Hematopoietic multipotent progenitor cell (in vitro differentiated cells): ENCODE measurements around the gene CD55. TPM values are rescaled to one million over a fixed set of nuclear protein-coding genes. Genes with fewer than 3 reads are reported as not detected.

Experiments used
- DNase-seq, 3 donors: peaks; one replicate each; pipeline ENCODE4 v3.0.0-alpha.2; 2011 to 2015; ENCODE audit warnings: low read depth in 2 of 3, low spot score in 2 of 3
- total RNA-seq: library from RNA; depleted of rRNA; stranded (reverse); fragments of >200 nt; gene quantifications from one replicate; pipeline ENCODE4 v1.2.3, GENCODE V29; 2012

Gene CD55, protein sequence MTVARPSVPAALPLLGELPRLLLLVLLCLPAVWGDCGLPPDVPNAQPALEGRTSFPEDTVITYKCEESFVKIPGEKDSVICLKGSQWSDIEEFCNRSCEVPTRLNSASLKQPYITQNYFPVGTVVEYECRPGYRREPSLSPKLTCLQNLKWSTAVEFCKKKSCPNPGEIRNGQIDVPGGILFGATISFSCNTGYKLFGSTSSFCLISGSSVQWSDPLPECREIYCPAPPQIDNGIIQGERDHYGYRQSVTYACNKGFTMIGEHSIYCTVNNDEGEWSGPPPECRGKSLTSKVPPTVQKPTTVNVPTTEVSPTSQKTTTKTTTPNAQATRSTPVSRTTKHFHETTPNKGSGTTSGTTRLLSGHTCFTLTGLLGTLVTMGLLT
- total RNA-seq, result 40.7 TPM

DNA sequence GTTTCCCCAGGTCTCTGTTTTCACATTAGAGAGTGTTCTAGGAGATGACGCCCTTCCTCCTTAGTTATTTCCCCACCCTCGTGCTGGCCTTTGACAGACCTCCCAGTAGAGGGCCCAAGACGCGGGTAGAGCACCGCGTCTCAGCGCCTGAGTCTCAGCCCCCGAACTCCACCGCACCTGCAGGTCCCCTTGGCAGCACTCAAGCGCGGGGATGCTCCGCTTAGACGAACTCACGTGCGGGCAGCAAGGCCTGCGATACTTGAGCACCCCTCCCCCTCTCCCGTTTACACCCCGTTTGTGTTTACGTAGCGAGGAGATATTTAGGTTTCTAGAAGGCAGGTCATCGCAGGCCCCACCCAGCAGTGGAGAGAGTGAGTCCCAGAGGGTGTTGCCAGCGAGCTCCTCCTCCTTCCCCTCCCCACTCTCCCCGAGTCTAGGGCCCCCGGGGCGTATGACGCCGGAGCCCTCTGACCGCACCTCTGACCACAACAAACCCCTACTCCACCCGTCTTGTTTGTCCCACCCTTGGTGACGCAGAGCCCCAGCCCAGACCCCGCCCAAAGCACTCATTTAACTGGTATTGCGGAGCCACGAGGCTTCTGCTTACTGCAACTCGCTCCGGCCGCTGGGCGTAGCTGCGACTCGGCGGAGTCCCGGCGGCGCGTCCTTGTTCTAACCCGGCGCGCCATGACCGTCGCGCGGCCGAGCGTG is at the start of gene CD55:
TSS of gene CD55 (plus strand) at position 600 of the 711 bp plus-strand sequence. CDS start at position 688, 88 bp downstream.
- DNase-seq, result peak; percentile 95 to 100 (median 100)

DNA sequence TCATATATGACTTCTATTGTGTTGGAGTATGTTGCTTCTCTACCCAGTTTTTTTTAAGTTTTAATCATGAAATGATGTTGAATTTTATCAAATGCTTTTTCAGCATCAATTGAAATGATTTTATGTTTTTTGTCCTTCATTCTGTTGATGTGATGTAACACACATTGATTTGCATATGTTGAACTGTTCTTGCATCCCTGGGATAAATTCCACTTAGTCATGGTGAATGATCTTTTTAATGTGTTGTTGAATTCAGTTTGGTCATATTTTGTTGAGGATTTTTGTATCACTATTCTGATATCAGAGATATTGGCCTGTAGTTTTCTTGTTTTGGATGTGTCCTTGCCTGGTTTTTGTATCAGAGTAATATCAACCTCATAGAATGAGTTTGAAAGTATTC is 46.6 kb upstream of the CD55 start:
- DNase-seq, result no peak

DNA sequence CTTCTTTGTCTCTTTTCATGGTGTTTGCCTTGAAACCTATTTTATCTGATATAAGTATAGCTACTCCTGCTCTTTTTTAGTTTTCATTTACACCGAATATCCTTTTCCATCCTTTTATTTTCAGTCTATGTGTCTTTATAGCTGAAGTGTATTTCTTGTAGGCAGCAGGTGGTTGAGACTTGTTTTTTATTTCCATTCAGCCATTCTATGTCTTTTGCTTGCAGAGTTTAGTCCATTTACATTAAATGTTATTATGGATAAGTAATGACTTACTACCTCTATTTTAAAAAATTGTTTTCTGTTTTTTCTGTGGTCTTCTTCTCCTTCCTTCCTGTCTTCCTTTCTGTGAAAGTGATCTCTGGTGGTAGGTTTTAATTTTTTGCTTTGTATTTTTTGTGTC is 45.0 kb upstream of the CD55 start:
- no peak for DNase-seq

DNA sequence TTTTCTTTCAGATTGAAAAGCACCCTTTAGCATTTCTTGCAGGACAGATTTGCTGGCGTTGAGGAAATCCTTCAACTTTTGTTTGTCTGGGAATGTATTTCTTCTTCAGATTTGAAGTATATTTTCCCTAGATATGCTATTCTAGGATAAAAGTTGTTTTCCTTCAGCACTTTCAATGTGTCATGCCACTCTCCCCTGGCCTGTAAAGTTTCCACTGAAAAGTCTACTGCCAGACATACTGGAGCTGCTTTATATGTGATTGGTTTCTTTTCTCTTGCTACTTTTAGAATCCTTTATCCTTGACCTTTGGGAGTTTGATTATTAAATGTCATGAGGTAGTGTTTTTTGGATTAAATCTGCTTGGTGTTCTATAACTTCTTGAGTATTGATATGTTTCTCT is 44.2 kb upstream of the CD55 start:
- no peak for DNase-seq

DNA sequence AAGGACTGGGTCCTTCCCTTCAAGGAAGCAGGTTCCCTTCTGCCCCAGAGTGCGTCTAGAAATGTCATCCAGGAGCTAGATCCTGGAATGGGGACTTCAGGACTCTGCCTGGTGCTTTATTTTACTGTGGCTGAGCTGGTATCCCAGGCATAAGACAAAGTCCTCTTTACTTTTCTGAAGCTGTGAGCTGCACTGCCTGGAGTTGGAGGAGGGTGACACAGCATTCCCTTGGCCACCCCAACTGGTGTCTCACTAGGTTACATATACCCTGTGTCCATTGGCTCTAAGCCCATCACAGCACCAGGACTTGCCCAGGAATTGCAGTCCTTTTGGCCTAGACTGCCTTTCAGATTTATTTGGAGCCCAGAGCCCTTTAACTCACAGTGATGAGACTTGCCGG is 41.8 kb upstream of the CD55 start:
- no peak for DNase-seq

DNA sequence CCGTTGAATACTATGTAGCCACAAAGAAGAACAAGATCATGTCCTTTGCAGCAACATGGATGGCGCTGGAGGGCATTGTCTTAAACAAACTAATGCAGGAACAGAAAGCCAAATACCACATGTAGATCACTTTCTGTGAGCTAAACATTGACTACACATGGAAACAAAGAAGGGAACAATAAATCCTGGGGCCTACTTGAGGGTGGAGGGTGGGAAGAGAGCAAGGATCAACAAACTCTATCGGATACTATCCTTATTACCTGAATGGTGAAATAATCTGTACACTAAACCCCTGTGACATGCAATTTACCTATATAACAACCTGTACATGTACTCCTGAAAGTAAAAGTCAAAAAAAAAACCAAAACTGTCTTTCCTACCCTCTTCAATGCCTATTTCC is 40.8 kb upstream of the CD55 start:
- no peak for DNase-seq

DNA sequence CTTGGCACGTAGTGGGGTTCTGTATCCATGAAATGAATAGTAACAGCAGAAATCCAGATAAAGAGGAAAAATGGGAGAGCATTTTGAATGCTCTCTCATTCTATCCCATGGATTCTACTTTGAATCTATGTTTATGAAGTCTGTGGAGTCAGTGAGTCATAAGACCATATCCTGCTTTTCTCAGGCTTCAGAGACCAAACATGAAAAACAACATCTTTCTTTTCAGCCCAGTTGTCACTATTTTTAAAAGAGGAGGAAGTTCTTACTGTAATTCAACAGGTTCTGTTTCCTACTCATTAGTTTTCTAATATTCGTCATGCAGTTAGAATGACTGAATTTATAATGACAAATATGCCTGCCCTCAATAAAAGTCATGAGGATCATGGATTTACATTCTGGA is 39.4 kb upstream of the CD55 start:
- DNase-seq, result peak in 2 of 3 donors; percentile 35 to 52

DNA sequence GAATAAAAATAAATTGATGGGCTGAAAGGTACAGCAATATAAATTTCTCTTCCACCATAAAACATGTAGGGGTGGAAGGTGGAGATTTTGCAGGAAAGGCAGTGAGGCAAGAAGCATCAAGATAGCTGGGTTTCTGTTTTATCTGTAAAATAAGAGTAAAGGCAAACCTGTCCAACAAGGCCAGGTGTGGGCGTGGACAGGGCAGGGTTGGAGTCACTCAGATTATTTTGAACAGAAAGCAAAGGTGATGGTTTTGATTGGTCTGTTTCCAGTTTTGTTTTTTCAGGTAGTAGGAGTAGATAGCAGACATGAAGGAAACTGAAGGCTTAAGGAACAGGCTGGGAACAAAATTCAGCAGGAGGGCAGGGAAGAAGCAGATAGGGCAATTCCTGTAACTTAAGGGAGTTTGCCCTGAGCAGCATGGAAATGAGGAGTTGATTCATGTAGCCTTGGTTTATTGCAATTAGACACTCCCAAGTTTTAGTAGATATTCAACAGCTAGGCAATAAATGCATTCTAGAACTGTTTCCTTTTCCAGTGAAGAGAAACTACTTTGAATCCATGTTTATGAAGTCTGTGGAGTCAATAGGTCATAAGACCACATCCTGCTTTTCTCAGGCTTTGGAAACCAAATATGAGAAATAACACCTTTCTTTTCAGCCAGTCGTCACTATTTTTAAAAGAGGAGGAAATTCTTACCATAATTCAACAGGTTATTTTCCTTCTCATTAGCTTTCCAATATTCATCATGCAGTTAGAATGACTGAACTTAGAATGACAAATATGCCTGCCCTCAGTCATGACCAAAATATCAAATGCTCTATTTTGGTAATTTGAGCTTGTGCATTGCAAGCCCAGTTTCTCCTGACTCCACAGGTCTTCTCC is 38.7 kb upstream of the CD55 start:
- DNase-seq, result no peak

DNA sequence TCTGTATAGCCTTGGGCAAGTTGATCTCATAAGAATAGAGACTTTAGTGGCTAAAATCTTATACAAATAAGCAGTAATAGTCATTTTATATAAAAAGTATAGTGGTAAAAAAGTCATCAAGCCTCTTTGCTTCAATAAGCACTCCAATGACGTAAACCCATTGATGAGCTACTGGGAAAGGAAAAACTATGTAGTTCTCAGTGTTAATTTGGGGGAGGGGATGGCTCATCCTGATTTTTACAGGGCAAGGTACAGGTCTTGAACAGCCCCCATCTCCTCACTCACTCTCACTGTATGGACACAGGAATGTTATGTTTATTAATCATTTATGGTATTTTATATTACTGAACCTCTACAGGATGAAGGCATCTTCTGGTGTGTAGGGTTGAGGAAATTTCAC is 38.1 kb upstream of the CD55 start:
- no peak for DNase-seq

DNA sequence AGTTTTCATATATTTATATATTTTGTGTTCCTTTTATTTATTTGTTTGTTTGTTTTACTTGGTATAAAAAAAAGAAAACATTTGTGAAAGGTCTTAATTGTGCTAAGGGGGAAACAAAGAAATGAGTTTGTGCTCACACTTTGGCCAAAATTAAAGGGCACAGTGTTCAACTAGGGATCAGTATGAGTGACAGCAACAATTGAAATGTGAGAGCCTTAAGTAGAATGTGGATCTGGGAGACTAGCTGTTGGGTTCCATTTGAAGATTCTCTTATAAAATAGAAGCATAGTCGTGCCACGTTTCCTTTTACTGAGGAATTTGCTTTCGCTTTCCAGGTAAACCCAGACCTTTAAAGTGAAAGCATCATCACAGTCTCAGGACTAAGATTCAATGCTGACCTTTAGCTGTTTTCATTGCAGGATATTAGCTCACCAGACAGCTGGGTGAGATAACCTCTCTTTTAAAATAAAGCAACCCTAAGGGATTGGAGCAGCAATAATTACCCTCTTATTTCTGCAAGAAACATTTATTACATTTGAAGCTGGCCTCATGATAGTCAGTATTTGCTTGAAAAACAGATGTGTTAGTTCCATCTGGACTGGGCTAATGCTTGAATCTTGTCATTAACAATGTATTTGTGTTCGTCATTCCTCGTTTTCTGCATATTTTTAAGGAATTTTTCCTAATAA is 37.1 kb upstream of the CD55 start:
- no peak for DNase-seq

DNA sequence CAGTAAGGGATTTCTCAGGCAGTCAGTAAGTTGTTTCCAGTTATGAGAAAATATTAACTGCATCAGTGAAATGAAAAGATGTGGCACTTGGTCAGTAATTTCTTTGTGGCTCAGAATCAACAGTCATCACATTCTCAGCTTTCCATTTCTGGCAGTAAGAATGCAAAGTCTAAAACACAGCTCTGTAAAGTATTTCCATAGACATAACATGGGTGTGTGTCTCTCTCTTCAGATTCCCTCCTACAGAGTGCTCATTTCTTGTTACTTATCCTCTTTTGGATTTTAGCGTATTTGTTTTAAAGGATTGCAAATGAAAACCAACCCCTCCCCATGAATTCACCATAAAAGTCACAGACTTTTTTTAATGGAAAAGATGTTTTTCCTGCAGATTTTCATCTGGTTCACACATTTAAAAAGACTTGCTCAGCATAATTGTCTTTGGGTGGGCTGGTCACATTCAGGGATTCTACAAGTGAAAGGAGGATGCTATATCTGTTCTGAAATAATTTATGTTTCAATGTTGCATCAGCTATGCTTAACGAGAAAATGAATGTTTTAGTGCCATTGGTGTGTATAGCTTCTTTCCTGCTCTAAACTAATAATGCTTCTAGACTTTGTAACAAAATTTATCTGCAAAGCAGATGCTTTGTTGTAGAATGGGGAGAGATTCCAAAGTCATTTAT is 34.6 kb upstream of the CD55 start:
- no peak for DNase-seq

DNA sequence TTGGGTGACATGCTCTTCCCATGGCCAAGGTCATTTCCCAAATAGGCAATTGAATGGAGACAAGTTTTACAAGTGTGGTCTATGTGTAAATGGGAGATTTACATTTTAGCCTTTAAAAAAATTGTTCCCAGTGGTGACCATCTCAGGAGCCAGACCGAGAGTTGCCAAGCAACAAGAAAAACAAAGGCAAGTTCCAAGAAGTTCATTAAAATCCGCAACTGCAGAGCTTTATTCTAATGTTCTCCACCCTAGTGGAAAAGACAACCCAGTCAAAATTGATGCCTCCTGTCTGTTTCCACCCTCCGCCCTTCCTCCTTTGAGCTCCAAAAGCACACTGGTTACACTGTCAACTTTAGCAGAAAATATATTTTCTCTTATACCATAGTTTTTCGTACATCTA is 33.2 kb upstream of the CD55 start:
- no peak for DNase-seq

DNA sequence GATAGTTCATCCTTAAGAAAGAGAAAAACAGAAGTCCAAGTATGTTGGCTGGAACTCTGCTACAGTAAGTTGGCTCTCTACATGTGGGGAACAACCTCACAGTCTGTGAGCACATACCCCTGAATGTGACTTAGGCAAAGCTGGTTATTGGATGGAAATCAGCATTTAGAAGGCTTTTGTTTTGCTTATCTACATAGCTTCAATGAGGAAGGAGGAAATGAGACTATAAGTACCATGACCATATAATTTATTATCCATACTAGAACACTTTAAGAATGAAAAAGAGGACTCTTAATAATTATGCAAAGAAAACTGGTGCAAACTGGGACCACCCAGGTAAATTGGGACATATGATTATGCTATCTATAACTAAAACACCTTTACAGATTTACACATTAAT is 31.7 kb upstream of the CD55 start:
- no peak for DNase-seq

DNA sequence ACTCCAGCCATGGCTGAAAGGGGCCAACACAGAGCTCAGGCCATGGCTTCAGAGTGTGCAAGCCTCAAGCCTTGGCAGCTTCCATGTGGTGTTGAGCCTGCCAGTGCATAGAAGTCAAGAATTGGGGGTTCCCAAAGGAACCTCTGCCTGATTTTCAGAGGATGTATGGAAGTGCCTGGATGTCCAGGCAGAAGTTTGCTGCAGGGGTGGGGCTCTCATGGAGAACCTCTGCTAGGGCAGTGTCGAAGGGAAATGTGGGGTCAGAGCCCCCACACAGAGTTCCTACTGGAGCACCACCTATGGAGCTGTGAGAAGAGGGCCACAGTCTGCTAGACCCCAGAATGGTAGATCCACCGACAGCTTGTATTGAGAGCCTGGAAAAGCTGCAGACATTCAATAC is 29.8 kb upstream of the CD55 start:
- no peak for DNase-seq

DNA sequence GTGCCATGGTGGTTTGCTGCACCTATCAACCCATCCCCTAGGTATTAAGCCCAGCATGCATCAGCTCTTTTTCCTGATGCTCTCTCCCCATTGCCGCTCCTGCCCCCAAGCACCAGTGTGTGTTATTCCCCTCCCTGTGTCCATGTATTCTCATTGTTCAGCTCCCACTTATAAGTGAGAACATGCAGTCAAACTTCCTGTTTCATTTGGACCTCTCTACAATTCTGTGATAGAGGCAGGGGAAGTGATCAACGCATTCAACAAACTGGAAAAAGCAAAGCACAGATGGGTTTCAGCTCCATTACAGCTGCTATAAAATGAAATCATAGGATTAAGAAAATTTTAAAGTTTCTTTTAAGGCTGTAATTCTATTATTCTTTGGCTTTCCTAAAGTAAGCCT is 23.3 kb upstream of the CD55 start:
- no peak for DNase-seq

DNA sequence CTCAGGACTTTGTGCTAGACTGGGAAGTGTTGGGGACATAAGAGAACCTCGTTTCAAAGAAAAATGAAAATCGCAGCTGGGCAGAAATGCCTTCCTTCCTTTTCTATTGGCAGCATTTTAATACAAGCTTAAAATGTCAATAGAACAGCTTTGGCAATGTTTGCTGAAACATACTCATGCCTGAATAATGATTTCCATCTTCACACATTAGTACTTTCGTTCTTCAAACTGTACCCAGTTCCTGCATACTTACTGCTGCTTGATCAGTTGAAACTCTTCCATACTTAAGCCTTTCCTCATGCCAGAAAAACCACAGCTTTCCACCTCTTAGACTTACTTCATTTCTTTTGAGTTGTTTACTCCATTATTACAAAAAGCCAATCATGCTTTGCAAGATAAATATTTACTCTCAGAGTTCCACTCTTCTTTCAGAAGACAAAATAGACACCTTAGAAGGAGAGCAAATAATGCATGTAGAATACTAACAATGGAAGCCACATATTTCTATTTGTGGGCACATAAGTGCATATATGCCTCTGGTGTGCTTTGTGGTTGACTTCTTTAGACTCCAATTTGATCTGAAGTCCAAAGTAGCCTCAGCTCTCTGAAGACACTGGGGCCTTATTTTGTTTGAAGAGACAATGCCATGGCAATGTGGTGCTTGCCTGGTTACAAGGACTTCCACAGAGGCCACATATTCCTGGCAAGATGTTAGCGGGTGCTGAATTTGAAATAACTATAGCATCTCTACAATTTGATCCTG is 22.7 kb upstream of the CD55 start:
- no peak for DNase-seq

DNA sequence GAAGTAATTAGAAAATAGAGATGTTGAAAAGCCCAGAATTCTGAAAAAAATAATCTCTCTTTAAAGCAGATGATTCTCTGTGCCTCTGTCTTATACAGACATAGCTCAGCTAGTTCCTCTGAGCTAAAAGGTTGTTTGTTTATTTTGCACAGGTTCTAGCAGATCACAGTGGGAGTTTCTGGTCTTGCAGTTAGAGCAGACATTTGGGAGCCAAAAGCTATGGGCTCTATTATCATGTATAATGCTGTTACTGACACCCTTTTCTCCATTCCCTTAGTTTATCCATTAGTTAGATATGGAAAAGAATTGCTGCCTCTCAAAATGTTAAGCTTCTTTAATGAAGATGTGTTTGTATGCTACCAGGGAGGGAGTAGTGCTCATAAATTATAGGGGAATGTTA is 20.5 kb upstream of the CD55 start:
- DNase-seq, result no peak

DNA sequence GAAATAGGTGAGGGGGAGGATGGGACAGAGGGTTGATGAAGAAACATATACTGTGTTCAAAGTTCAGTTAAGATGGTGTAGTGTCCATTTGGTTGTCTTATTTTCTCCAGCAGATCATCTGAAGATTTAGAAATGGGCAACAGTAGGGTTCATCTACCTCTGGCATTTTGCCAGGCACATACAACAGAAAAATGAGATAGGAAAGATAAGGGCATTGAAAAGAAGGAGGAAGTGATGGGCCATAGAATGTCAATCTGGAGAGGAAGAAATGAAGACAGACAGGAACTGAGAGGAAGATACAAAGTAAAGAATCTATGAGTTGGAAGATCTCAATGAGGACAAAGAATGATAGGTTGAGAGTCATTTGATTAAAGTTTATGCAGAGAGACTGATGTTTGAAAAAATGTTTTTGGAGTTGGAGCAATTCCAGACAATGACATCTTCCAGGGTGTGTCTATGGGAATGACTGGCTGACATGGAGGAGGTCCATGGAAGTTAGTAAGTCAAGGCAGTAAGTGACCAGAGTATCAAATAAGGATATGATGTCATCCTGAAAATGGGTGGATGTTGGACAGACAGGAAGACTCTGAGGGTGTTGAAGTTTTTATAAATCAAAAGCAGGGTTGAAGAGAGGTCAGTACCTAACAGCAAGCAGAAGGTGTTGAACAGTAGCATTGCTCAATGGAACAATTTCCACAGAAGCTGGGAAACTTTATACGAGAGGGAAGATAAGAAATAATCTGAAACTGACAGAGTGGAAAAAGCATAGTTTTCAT is 18.7 kb upstream of the CD55 start:
- DNase-seq, result no peak
